ENCODE data around the gene SLC13A3.

GRCh38 chr20:46637427-46638133, 13.7 kb downstream of the SLC13A3 start:
- no peak for TF ChIP-seq CTCF (conservative IDR thresholded peaks at IDR 0.05 in 1 of 2, IDR thresholded peaks at IDR 0.05 in 1 of 2; ENCODE audit: extremely low read depth in 1 of 2, insufficient read depth in 1 of 2, low read depth in 1 of 2, low read length in 2 of 2)
- no peak for TF ChIP-seq EZH2 (IDR thresholded peaks at IDR 0.05; ENCODE audit: borderline replicate concordance, low read length)

All from mammary epithelial cell (primary cell).